HepG2 (cell line): ENCODE measurements around the gene MLLT10. TPM values are rescaled to one million over a fixed set of nuclear protein-coding genes. Genes with fewer than 3 reads are reported as not detected.

Experiments
- KDM5B ChIP-seq: sonication (generic); formaldehyde crosslinking; IDR thresholded peaks from 2 replicates; pipeline ENCODE4 v1.4.0; 2020; ENCODE audit warnings: missing genetic modification reagents, mild to moderate bottlenecking, borderline replicate concordance
- REL ChIP-seq: sonication (generic); formaldehyde crosslinking; conservative IDR thresholded peaks from 2 replicates; pipeline ENCODE4 v1.8.0; 2022; ENCODE audit warnings: mild to moderate bottlenecking, missing genetic modification reagents, moderate library complexity
- SIN3A ChIP-seq: IDR thresholded peaks from 2 replicates; pipeline ENCODE4 v1.6.1; 2011; ENCODE audit warnings: low read depth, mild to moderate bottlenecking, control low read depth, low read length, borderline replicate concordance
- TGIF2 ChIP-seq: IDR thresholded peaks from 2 replicates; pipeline ENCODE4 v1.6.1; 2016; ENCODE audit warnings: control low read depth, missing compliant biosample characterization
- THYN1 ChIP-seq: sonication (generic); formaldehyde crosslinking; IDR thresholded peaks from 2 replicates; pipeline ENCODE4 v1.8.1; 2023; ENCODE audit warnings: low read depth, mild to moderate bottlenecking, moderate library complexity, missing genetic modification reagents, borderline replicate concordance
- ZMAT3 ChIP-seq: sonication (generic); formaldehyde crosslinking; conservative IDR thresholded peaks from 2 replicates; pipeline ENCODE4 v1.7.0; 2021; ENCODE audit warnings: missing genetic modification reagents
- ZMYM4 ChIP-seq: sonication (generic); formaldehyde crosslinking; IDR thresholded peaks from 2 replicates; pipeline ENCODE4 v1.8.1; 2023; ENCODE audit warnings: mild to moderate bottlenecking, missing genetic modification reagents
- ZNF224 ChIP-seq: sonication (generic); formaldehyde crosslinking; IDR thresholded peaks from 2 replicates; pipeline ENCODE4 v1.5.0; 2020; ENCODE audit warnings: mild to moderate bottlenecking, missing genetic modification reagents
- ZNF232 ChIP-seq: sonication (generic); formaldehyde crosslinking; IDR thresholded peaks from 2 replicates; pipeline ENCODE4 v1.4.0; 2020; ENCODE audit warnings: missing genetic modification reagents, borderline replicate concordance
- ZNF354B ChIP-seq: sonication (generic); formaldehyde crosslinking; IDR thresholded peaks from 2 replicates; pipeline ENCODE4 v1.8.0; 2022; ENCODE audit warnings: mild to moderate bottlenecking, missing genetic modification reagents
- polyA plus RNA-seq, 8 experiments: library from polyadenylated mRNA; depleted of rRNA in 3 of 8; stranded (reverse) in 7 of 8; unstranded in 1 of 8; fragments of >200 nt; fragmentation: Illumina TruSeq in 4 of 8; extraction: Trizol in 4 of 8; gene quantifications; 2 replicates each; pipeline versions ENCODE4 v1.2.1 to v1.2.3, GENCODE V29; 2011 to 2016; ENCODE audit warnings: low read depth in 4 of 8, missing spikeins in 1 of 8, mixed read lengths in 1 of 8; ENCODE audit not compliant: insufficient read depth in 1 of 8
- total RNA-seq, 5 experiments: library from RNA; depleted of rRNA; stranded (reverse); fragments of >200 nt; fragmentation: Illumina TruSeq; extraction: Trizol; gene quantifications; 2 replicates each; pipeline ENCODE4 v1.2.3, GENCODE V29; 2016; ENCODE audit warnings: low read depth in 1 of 5
- TF ChIP-seq, protein P1 (sequence below): IDR thresholded peaks from 2 replicates; pipeline ENCODE4 v1.6.1; 2016; ENCODE audit warnings: low read depth, missing genetic modification reagents, missing compliant biosample characterization
- TF ChIP-seq, protein P2 (sequence below): IDR thresholded peaks from 2 replicates; pipeline ENCODE4 v1.6.1; 2018; ENCODE audit warnings: missing genetic modification reagents
- TF ChIP-seq, protein P3 (sequence below): sonication (generic); formaldehyde crosslinking; IDR thresholded peaks from 2 replicates; pipeline ENCODE4 v1.5.0; 2020; ENCODE audit warnings: mild to moderate bottlenecking, missing genetic modification reagents
- TF ChIP-seq, protein P4 (sequence below): IDR thresholded peaks from 2 replicates; pipeline ENCODE4 v1.6.1; 2016; ENCODE audit warnings: missing compliant biosample characterization, missing genetic modification reagents, borderline replicate concordance
- TF ChIP-seq, protein P5 (sequence below): IDR thresholded peaks from 2 replicates; pipeline ENCODE4 v1.6.1; 2016; ENCODE audit warnings: mild to moderate bottlenecking, missing biosample characterization, missing genetic modification reagents

MLLT10 gene
- total and polyA plus RNA-seq, 2 of the 13 experiments (the other 11 are each of a cell fraction or from before 2014, with no cell fraction given): 51.3 to 84.1 TPM

DNA sequence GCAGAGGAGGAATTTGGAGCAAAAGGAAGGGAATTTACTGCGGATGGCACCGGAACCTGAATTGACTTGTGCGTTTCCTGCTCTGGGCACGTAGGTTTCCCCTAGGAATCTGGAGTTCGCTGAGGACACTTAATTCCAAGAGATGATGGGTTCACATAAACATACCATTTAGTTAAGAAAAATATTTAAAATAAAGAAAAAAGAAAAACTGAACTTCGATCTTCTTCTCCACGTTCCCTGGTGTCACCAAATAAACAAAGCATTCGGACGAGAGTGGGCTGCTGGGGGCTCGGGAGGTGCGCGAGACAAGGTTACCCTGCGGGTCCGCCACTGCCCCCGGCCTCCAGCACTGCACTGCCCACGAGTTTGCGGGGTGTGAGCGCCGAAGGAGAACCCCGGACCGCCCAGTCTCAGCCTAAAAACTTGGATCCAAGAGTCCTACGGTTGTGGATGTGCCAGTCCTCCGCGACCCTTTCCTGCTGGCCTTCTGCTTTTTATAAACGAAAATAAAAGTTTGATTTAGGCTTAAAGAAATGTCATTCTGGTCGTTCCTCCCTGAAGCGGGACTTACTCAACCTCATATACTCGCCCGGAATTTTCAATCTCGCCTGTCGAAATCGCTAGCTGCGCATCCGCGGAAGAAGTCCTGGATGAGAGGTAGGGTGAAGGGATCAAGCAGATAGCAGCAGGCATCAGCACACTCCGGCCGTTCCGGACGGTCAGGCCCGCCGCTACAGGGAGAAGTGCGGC, 38.9 kb upstream of the MLLT10 start (continued):
- TF ChIP-seq, protein P1, sequence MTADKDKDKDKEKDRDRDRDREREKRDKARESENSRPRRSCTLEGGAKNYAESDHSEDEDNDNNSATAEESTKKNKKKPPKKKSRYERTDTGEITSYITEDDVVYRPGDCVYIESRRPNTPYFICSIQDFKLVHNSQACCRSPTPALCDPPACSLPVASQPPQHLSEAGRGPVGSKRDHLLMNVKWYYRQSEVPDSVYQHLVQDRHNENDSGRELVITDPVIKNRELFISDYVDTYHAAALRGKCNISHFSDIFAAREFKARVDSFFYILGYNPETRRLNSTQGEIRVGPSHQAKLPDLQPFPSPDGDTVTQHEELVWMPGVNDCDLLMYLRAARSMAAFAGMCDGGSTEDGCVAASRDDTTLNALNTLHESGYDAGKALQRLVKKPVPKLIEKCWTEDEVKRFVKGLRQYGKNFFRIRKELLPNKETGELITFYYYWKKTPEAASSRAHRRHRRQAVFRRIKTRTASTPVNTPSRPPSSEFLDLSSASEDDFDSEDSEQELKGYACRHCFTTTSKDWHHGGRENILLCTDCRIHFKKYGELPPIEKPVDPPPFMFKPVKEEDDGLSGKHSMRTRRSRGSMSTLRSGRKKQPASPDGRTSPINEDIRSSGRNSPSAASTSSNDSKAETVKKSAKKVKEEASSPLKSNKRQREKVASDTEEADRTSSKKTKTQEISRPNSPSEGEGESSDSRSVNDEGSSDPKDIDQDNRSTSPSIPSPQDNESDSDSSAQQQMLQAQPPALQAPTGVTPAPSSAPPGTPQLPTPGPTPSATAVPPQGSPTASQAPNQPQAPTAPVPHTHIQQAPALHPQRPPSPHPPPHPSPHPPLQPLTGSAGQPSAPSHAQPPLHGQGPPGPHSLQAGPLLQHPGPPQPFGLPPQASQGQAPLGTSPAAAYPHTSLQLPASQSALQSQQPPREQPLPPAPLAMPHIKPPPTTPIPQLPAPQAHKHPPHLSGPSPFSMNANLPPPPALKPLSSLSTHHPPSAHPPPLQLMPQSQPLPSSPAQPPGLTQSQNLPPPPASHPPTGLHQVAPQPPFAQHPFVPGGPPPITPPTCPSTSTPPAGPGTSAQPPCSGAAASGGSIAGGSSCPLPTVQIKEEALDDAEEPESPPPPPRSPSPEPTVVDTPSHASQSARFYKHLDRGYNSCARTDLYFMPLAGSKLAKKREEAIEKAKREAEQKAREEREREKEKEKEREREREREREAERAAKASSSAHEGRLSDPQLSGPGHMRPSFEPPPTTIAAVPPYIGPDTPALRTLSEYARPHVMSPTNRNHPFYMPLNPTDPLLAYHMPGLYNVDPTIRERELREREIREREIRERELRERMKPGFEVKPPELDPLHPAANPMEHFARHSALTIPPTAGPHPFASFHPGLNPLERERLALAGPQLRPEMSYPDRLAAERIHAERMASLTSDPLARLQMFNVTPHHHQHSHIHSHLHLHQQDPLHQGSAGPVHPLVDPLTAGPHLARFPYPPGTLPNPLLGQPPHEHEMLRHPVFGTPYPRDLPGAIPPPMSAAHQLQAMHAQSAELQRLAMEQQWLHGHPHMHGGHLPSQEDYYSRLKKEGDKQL (CRISPR knock-in tag): no peak
- TF ChIP-seq KDM5B (CRISPR knock-in tag) (no peak), ZMAT3 (CRISPR knock-in tag) (0 out of 2 replicates have a peak, but pooled peaks have one; percentile 17), TGIF2 (CRISPR knock-in tag) (peak; percentile 43; the same call in 1 of the 2 replicates), THYN1 (no peak), ZMYM4 (no peak), SIN3A (no peak), ZNF354B (CRISPR knock-in tag) (no peak), ZNF224 (CRISPR knock-in tag) (no peak), ZNF232 (CRISPR knock-in tag) (peak; percentile 5; the same call in 1 of the 2 replicates), REL (peak; percentile 19; the same call in 1 of the 2 replicates)
- TF ChIP-seq, protein P2, sequence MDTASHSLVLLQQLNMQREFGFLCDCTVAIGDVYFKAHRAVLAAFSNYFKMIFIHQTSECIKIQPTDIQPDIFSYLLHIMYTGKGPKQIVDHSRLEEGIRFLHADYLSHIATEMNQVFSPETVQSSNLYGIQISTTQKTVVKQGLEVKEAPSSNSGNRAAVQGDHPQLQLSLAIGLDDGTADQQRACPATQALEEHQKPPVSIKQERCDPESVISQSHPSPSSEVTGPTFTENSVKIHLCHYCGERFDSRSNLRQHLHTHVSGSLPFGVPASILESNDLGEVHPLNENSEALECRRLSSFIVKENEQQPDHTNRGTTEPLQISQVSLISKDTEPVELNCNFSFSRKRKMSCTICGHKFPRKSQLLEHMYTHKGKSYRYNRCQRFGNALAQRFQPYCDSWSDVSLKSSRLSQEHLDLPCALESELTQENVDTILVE (CRISPR knock-in tag): no peak
- TF ChIP-seq, protein P3, sequence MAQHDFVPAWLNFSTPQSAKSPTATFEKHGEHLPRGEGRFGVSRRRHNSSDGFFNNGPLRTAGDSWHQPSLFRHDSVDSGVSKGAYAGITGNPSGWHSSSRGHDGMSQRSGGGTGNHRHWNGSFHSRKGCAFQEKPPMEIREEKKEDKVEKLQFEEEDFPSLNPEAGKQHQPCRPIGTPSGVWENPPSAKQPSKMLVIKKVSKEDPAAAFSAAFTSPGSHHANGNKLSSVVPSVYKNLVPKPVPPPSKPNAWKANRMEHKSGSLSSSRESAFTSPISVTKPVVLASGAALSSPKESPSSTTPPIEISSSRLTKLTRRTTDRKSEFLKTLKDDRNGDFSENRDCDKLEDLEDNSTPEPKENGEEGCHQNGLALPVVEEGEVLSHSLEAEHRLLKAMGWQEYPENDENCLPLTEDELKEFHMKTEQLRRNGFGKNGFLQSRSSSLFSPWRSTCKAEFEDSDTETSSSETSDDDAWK: no peak
- TF ChIP-seq, protein P4, sequence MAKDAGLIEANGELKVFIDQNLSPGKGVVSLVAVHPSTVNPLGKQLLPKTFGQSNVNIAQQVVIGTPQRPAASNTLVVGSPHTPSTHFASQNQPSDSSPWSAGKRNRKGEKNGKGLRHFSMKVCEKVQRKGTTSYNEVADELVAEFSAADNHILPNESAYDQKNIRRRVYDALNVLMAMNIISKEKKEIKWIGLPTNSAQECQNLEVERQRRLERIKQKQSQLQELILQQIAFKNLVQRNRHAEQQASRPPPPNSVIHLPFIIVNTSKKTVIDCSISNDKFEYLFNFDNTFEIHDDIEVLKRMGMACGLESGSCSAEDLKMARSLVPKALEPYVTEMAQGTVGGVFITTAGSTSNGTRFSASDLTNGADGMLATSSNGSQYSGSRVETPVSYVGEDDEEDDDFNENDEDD (CRISPR knock-in tag): no peak
- TF ChIP-seq, protein P5, sequence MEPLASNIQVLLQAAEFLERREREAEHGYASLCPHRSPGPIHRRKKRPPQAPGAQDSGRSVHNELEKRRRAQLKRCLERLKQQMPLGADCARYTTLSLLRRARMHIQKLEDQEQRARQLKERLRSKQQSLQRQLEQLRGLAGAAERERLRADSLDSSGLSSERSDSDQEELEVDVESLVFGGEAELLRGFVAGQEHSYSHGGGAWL (CRISPR knock-in tag): no peak
